ENCODE results near the gene FKBP5.

GRCh38 chr6:35600659-35601125, 88.0 kb downstream of the FKBP5 start:
- TF ChIP-seq CTCF (IDR thresholded peaks at IDR 0.05; ENCODE audit: insufficient read depth, low read depth, low read length), result no peak
- TF ChIP-seq EZH2 (IDR thresholded peaks at IDR 0.05; ENCODE audit: insufficient read depth, low read length), result no peak

Measured in astrocyte (in vitro differentiated cells and primary cell).